HCT116 (cell line): Measurements from ENCODE around the gene TFIP11.

Experiments
- CEBPB ChIP-seq: IDR thresholded peaks from 2 replicates; pipeline ENCODE4 v1.6.1; 2012; ENCODE audit warnings: low read depth
- CTCF ChIP-seq, 3 experiments: fragments of 200-600 bp in 1 of 3; sonication (generic) in 1 of 3; IDR thresholded peaks in 2 of 3; conservative IDR thresholded peaks in 1 of 3; 2 replicates each; pipeline ENCODE4 v1.5.1; 2012 to 2017; ENCODE audit warnings: low read depth in 2 of 3, low read length in 2 of 3, antibody characterized with exemption in 1 of 3, borderline replicate concordance in 1 of 3, control low read depth in 1 of 3, mild to moderate bottlenecking in 1 of 3, mixed read lengths in 1 of 3, mixed run types in 1 of 3, moderate library complexity in 1 of 3; ENCODE audit not compliant: insufficient read depth in 1 of 3
- EGR1 ChIP-seq: IDR thresholded peaks from 2 replicates; pipeline ENCODE4 v1.6.1; 2012; ENCODE audit warnings: low read depth
- EZH2 ChIP-seq: fragments of 200-600 bp; sonication (generic); IDR thresholded peaks from 2 replicates; pipeline ENCODE4 v1.6.1; 2017; ENCODE audit warnings: antibody characterized with exemption, mixed run types
- JUND ChIP-seq: IDR thresholded peaks from 2 replicates; pipeline ENCODE4 v1.6.1; 2012
- MAX ChIP-seq: IDR thresholded peaks from 2 replicates; pipeline ENCODE4 v1.6.1; 2012
- POLR2A ChIP-seq: IDR thresholded peaks from 2 replicates; pipeline ENCODE4 v1.7.0; 2011; ENCODE audit warnings: borderline replicate concordance; ENCODE audit not compliant: insufficient read depth, insufficient read length; ENCODE audit errors: extremely low read depth
- POLR2AphosphoS5 ChIP-seq: IDR thresholded peaks from 2 replicates; pipeline ENCODE4 v1.6.1; 2011; ENCODE audit warnings: mild to moderate bottlenecking, low read depth, low read length, moderate library complexity
- RAD21 ChIP-seq: IDR thresholded peaks from 2 replicates; pipeline ENCODE4 v1.6.1; 2012; ENCODE audit warnings: low read depth, mild to moderate bottlenecking
- REST ChIP-seq: IDR thresholded peaks from 2 replicates; pipeline ENCODE4 v1.6.1; 2012; ENCODE audit warnings: low read depth
- TCF7L2 ChIP-seq: IDR thresholded peaks from 2 replicates; pipeline ENCODE4 v1.7.0; 2011; ENCODE audit warnings: borderline replicate concordance, inconsistent platforms; ENCODE audit not compliant: insufficient read depth, insufficient read length; ENCODE audit errors: extremely low read depth
- ZBTB33 ChIP-seq: IDR thresholded peaks from 2 replicates; pipeline ENCODE4 v1.6.1; 2011; ENCODE audit warnings: mild to moderate bottlenecking, low read length, moderate library complexity; ENCODE audit not compliant: insufficient replicate concordance; ENCODE audit errors: extremely low read depth
- ZFX ChIP-seq: fragments of 450-650 bp; IDR thresholded peaks from 2 replicates; pipeline ENCODE4 v1.6.1; 2017
- ZNF274 ChIP-seq: fragments of 200-500 bp; sonication (Bioruptor generic); IDR thresholded peaks from 2 replicates; pipeline ENCODE4 v1.6.1; 2014; ENCODE audit warnings: mild to moderate bottlenecking, low read depth, low read length, inconsistent platforms

DNA sequence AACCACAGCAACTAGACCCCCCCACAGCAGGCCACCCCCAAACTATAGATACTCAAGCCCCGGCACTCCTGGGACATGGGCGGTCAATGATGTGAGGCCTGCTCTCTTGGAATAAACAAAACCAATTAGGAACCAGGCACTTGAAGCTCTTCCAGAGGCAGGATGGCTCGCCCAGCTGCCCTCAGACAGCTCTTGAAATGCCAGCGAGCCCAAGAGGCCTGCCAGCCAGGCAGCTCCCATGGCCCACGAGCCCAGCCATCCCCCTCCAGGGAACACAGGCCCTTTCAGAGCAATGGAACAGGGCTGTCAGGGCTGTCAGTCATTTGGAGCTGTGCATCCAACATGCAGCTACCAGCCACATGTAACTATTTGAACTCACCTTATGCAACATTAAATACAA lies 34.0 kb upstream of the TFIP11 start:
- TF ChIP-seq POLR2A = no peak
- TF ChIP-seq REST = no peak
- no peak for TF ChIP-seq POLR2AphosphoS5
- no peak for TF ChIP-seq CTCF (IDR thresholded peaks at IDR 0.05 in 2 of 3, conservative IDR thresholded peaks at IDR 0.05 in 1 of 3; ENCODE audit: borderline replicate concordance in 1 of 3, insufficient read depth in 1 of 3, low read depth in 2 of 3, low read length in 2 of 3)
- TF ChIP-seq ZNF274 = no peak
- TF ChIP-seq RAD21 = no peak
- no peak for TF ChIP-seq CEBPB
- no peak for TF ChIP-seq ZFX
- no peak for TF ChIP-seq JUND
- no peak for TF ChIP-seq EZH2
- TF ChIP-seq TCF7L2 = no peak
- no peak for TF ChIP-seq MAX
- no peak for TF ChIP-seq EGR1
- no peak for TF ChIP-seq ZBTB33
